ENCODE data around the gene ZNF311. TPM values are rescaled to one million over a fixed set of nuclear protein-coding genes. Genes with fewer than 3 reads are reported as not detected.

ZNF311 gene
- not detected for polyA plus RNA-seq

- Mint-ChIP-seq H3K36me3 (peaks cover 1% of the 10 kb centered on the region), H3K4me3 (peak within 1 kb of the TSS; percentile 39 to 92 (median 86)), H3K27ac (peak within 1 kb of the TSS in 1 of 3 donors; percentile 12), H3K4me1 (peaks cover 3 to 9% (median 8%) of the 10 kb centered on the region in 3 donors), H3K27me3 (peaks cover 20% of the 10 kb centered on the region), H3K9me3 (peaks cover 0 to 2% (median 2%) of the 10 kb centered on the region in 3 donors)
These were observed at the start of gene ZNF311 for GRCh38 chr6:29005183-29005885. ZNF311 (minus strand) TSS chr6:29005315; CDS start chr6:29003954, 1,361 bp downstream.

- Mint-ChIP-seq H3K4me1 (no peaks in the 10 kb centered on the region), H3K27me3 (peaks cover 8% of the 10 kb centered on the region), H3K27ac (no peak overlapping the region), H3K4me3 (no peak overlapping the region), H3K9me3 (peaks cover 0 to 10% (median 5%) of the 10 kb centered on the region in 3 donors), H3K36me3 (peaks cover 3% of the 10 kb centered on the region)
These were observed 46.6 kb upstream of the ZNF311 start for GRCh38 chr6:29051680-29052079.

- Mint-ChIP-seq H3K27me3 (peaks cover 11% of the 10 kb centered on the region), H3K4me1 (no peaks in the 10 kb centered on the region), H3K4me3 (no peak within 1 kb of the TSS), H3K36me3 (no peaks in the 10 kb centered on the region), H3K9me3 (peaks cover 0 to 5% (median 0%) of the 10 kb centered on the region in 3 donors), H3K27ac (no peak within 1 kb of the TSS)
These were observed 40.0 kb upstream of the ZNF311 start, which contains the start of gene OR2W1 for GRCh38 chr6:29045075-29045474. OR2W1 (minus strand) TSS chr6:29045175; CDS start chr6:29045175, 0 bp downstream.

GRCh38 chr6:29035951-29036350, 30.8 kb upstream of the ZNF311 start:
- Mint-ChIP-seq H3K9me3 (peaks cover 0 to 5% (median 3%) of the 10 kb centered on the region in 3 donors), H3K4me3 (no peak overlapping the region), H3K4me1 (no peaks in the 10 kb centered on the region), H3K36me3 (no peaks in the 10 kb centered on the region), H3K27me3 (peaks cover 9% of the 10 kb centered on the region), H3K27ac (no peak overlapping the region)

GRCh38 chr6:29028821-29029220, 23.7 kb upstream of the ZNF311 start:
- no peaks in the 10 kb centered on the region for H3K36me3 Mint-ChIP-seq
- no peaks in the 10 kb centered on the region for H3K4me1 Mint-ChIP-seq
- no peaks in the 10 kb centered on the region for H3K9me3 Mint-ChIP-seq
- H3K27me3 Mint-ChIP-seq, result peaks cover 17% of the 10 kb centered on the region
- H3K27ac Mint-ChIP-seq, result no peak overlapping the region
- no peak overlapping the region for H3K4me3 Mint-ChIP-seq

GRCh38 chr6:29025927-29026585, 20.9 kb upstream of the ZNF311 start:
- Mint-ChIP-seq H3K4me3 (no peak overlapping the region), H3K4me1 (no peaks in the 10 kb centered on the region), H3K27me3 (peaks cover 26% of the 10 kb centered on the region), H3K36me3 (no peaks in the 10 kb centered on the region), H3K9me3 (no peaks in the 10 kb centered on the region), H3K27ac (no peak overlapping the region)

- Mint-ChIP-seq H3K9me3 (no peaks in the 10 kb centered on the region), H3K4me1 (peaks cover 8 to 9% (median 9%) of the 10 kb centered on the region in 3 donors), H3K4me3 (no peak overlapping the region), H3K27me3 (peaks cover 28% of the 10 kb centered on the region), H3K36me3 (no peaks in the 10 kb centered on the region), H3K27ac (no peak overlapping the region)
These were observed 16.3 kb upstream of the ZNF311 start for GRCh38 chr6:29021434-29021833.

- Mint-ChIP-seq H3K4me3 (no peak overlapping the region), H3K27me3 (peaks cover 25% of the 10 kb centered on the region), H3K36me3 (no peaks in the 10 kb centered on the region), H3K27ac (no peak overlapping the region), H3K9me3 (peaks cover 0 to 3% (median 0%) of the 10 kb centered on the region in 3 donors), H3K4me1 (peaks cover 8 to 15% (median 14%) of the 10 kb centered on the region in 3 donors)
These were observed 14.5 kb upstream of the ZNF311 start for GRCh38 chr6:29019629-29020028.

GRCh38 chr6:29017428-29017802, 12.3 kb upstream of the ZNF311 start:
- peak overlapping the region in 2 of 4 donors; percentile 81 to 93 for H3K4me3 Mint-ChIP-seq
- H3K27ac Mint-ChIP-seq, result peak overlapping the region in 1 of 3 donors; percentile 7
- peaks cover 8 to 15% (median 14%) of the 10 kb centered on the region in 3 donors for H3K4me1 Mint-ChIP-seq

GRCh38 chr6:29016559-29017427, 11.7 kb upstream of the ZNF311 start:
- Mint-ChIP-seq H3K27me3 (peaks cover 22% of the 10 kb centered on the region), H3K27ac (peak overlapping the region in 2 of 3 donors; percentile 7 to 9), H3K36me3 (no peaks in the 10 kb centered on the region), H3K4me1 (peaks cover 8 to 15% (median 14%) of the 10 kb centered on the region in 3 donors), H3K9me3 (peaks cover 0 to 3% (median 0%) of the 10 kb centered on the region in 3 donors), H3K4me3 (peak overlapping the region; percentile 75 to 93 (median 86))

More at GRCh38 chr6:29017428-29017802, 12.3 kb upstream of the ZNF311 start:
- Mint-ChIP-seq H3K36me3 (no peaks in the 10 kb centered on the region), H3K27me3 (peaks cover 24% of the 10 kb centered on the region), H3K9me3 (peaks cover 0 to 3% (median 0%) of the 10 kb centered on the region in 3 donors)

- Mint-ChIP-seq H3K9me3 (peaks cover 0 to 6% (median 0%) of the 10 kb centered on the region in 3 donors), H3K27me3 (peaks cover 28% of the 10 kb centered on the region), H3K27ac (no peak overlapping the region), H3K4me3 (no peak overlapping the region), H3K4me1 (peaks cover 12 to 21% (median 14%) of the 10 kb centered on the region in 3 donors), H3K36me3 (no peaks in the 10 kb centered on the region)
These were observed 9.9 kb upstream of the ZNF311 start for GRCh38 chr6:29014729-29015608.

- Mint-ChIP-seq H3K9me3 (peaks cover 0 to 6% (median 0%) of the 10 kb centered on the region in 3 donors), H3K4me1 (peaks cover 4 to 11% (median 5%) of the 10 kb centered on the region in 3 donors), H3K4me3 (peak overlapping the region; percentile 50 to 95 (median 90)), H3K36me3 (no peaks in the 10 kb centered on the region), H3K27me3 (peaks cover 27% of the 10 kb centered on the region), H3K27ac (peak overlapping the region in 2 of 3 donors; percentile 9 to 74)
These were observed 6.2 kb upstream of the ZNF311 start for GRCh38 chr6:29011276-29011734.

- H3K4me3 Mint-ChIP-seq, result no peak overlapping the region
- peaks cover 7 to 12% (median 9%) of the 10 kb centered on the region in 3 donors for H3K4me1 Mint-ChIP-seq
- peaks cover 33% of the 10 kb centered on the region for H3K27me3 Mint-ChIP-seq
- H3K27ac Mint-ChIP-seq, result no peak overlapping the region
- no peaks in the 10 kb centered on the region for H3K36me3 Mint-ChIP-seq
- H3K9me3 Mint-ChIP-seq, result peaks cover 0 to 2% (median 2%) of the 10 kb centered on the region in 3 donors
These were observed 4.2 kb upstream of the ZNF311 start for GRCh38 chr6:29009358-29009757.

GRCh38 chr6:29008089-29008488, 3.0 kb upstream of the ZNF311 start:
- peaks cover 30% of the 10 kb centered on the region for H3K27me3 Mint-ChIP-seq
- no peak overlapping the region for H3K27ac Mint-ChIP-seq
- H3K4me3 Mint-ChIP-seq, result no peak overlapping the region
- H3K4me1 Mint-ChIP-seq, result peaks cover 7 to 12% (median 9%) of the 10 kb centered on the region in 3 donors
- H3K9me3 Mint-ChIP-seq, result peaks cover 0 to 4% (median 2%) of the 10 kb centered on the region in 3 donors
- H3K36me3 Mint-ChIP-seq, result peaks cover 1% of the 10 kb centered on the region

All from IgD-negative memory B cell (primary cell).